ENCODE results near the gene PDXK.
A peak's percentile ranks its signal among the peaks of the same experiment; 100 is the strongest.
"Not testable (repeated sequence)": the region's sequence is repeated elsewhere in the genome, so short reads cannot be mapped to it uniquely, and the experiment has no call there.

PDXK gene

DNA sequence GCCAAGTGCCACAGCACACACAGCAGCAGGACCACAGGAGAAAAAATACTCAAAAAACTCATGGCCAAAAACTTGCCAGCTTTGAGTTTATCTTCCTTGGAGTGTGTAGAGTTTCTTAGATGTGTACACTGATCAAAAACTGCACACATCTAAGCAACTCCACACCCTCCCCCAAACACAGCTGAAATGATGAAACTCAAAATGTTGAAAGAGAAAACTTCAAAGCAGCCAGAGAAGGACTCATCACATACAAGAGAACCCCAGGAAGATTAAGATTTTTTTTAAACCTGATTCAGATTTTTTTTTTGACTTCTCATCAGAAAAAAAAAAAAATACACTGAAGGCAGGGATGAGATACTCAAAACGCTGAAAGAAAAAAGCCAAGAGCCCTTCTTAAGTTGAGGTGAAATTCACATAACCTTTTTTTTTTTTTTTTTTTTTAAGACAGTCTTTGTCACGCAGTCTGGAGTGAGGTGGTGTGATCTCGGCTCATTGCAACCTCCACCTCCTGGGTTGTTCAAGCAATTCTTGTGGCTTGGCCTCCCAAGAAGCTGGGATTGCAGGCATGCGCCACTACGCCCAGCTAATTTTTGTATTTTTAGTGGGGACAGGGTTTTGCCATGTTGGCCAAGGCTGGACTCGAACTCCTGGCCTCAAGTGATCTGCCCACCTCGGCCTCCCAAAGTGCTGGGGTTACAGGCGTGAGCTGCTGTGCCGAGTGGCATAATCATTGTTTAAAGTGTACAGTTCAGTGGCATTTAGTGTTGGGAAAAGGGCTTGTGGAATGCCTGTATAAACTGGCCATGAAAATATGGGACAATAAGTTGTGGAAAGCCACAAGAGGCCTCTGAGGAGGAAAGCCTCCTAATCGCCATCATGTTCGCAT is 20.9 kb upstream of the PDXK start:
- no peak for DNase-seq

DNA sequence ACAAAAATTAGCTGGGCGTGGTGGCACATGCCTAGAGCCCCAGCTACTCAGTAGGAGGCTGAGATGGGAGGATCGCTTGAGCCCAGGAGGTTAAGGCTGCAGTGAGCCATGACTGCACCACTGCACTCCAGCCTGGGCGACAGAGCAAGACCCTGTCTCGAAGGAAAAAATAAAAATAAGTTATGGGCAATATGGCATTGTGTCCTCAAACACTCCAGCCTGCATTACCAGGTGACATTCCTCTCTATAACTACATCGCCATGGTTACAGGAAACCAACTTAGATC is 19.5 kb upstream of the PDXK start:
- not testable (repeated sequence) for DNase-seq

DNA sequence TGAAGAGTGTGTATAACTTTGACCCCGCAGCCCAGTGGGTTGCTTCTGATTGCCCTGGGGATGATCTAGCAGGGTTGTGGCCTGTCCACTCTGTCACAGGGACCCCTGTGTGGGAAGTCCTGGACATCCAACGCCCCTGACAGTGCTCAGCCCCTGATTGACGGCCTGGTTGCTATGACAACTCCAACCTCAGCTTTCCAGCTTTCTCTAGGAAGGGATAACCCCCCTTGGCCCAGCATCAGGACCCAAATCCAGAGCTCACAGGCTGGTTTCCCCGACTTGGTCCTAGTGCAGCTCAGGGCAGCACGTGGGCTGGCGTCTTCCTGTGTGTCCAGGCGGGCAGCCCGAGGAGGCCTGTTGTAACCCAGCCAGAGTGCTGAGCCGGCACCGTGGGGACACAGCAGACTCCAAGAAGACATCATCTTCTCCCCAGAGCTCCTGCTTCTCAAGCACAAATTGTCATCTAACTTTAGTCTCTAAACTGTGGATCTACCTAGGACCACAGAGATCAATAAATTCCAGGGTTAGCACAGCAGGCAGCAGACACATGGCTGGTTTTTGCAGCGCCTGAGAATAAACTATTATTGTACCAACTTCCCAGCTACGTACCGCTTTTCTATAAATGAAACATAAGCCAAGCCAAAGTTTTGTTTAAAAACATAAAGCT is 18.9 kb upstream of the PDXK start:
- DNase-seq = no peak

DNA sequence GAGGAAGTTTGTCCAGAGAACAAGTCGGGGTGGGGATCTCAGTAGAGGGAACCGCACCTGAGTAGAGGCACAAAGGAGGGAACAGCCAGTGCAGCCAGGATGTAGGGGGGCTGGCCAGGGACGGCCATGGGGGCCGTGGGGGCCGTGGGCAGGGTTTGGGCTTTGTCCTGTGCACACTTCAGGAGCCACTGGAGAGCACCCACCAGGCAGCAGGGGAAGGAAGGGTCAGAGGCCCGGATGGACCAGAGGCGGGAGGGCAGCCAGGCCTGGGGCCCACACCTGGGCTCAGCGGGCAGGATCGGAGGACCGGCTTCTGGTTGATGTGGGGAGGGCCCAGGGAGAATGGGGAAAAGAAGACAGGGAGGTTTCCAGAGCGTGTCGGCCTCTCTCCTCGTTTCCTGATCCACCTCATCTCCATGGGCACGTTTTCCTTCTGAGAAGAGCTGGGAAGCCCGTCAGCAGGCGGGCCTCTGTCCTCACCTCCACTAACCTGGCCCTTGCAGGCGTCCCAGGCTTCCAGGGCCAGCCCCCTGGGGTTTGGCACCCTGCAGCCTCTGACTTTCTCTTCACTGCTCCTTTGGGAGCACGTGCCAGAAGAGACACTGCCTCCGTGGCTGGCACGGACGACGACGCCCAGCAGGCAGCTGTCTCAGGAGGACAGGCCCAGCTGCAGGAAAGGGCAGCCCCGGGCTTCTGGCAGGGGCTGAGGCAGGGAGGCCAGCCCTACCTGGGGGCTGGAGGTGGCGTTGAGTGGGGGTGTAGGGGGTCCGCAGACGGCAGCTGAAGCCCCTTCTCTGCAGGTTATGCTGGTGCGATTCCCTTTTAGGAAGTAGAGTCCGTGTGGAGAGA is 16.8 kb upstream of the PDXK start:
- no peak for DNase-seq

DNA sequence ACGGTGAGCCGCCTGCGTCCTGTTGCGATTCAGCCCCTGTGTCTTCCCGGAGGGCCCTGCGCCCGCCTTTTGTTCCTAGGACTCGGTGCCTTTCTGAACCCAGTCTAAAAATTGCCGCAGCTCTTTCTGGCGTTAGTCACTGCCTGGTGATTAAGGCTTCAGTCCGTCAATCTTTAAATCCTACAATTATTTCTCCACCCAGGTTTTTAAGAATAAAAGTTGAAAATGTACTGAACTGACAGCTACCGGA is 16.2 kb upstream of the PDXK start:
- DNase-seq = no peak

DNA sequence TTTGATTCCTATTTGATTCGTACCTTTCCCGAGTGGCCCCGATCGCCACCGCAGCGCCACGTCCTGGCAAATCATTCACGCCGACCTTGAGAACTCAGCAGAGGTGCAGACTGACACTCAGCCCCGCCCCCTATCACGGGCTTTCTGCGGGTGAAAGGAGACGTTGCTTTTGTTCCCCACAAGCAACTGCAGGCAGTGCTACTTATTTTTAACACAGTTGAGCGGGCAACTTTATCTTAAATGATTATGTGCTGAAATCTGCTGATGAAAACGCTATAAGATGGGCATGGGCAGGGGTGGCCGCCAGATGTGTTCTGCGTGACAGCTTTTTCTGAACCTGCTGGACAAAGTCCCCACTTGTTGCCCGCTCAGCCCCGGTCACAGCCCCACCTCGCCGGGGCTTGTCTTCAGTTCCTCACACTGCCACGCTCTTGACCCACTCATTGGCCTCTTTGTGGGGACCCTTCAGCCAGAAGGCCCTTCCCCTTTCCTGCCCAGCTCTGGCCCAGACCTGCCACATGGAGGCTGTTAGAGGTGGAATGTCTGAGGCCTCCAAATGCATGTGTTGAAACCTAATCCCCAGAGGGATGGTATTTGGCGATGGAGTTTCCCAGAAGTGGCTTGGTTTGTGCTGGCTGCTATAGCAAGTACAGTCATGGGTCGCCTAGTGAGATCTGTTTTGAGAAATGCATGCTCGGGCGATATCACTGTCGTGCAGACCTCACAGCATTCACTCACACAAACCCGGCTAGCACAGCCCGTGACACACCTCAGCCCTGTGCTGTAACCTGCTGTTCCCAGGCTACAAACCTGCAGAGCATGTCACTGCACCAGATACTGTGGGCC is 15.7 kb upstream of the PDXK start:
- DNase-seq = peak; percentile 20

DNA sequence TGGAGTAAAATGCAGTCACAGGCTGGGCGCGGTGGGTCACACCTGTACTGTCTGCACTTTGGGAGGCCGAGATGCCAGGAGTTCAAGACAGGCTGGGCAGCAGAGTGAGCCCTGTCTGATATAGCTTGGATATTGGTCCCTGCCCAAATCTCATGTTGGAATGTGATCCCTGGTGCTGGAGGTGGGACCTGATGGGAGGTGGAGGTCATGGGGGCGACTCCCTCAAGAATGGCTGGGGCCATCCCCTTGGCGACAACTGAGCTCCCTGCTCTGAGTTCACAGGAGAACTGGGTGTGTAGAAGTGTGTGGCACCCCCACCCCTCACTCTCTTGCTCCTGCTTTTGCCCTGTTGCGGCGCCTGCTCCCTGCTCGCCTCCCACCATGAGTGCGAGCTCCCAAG is 11.5 kb upstream of the PDXK start:
- DNase-seq = no peak

DNA sequence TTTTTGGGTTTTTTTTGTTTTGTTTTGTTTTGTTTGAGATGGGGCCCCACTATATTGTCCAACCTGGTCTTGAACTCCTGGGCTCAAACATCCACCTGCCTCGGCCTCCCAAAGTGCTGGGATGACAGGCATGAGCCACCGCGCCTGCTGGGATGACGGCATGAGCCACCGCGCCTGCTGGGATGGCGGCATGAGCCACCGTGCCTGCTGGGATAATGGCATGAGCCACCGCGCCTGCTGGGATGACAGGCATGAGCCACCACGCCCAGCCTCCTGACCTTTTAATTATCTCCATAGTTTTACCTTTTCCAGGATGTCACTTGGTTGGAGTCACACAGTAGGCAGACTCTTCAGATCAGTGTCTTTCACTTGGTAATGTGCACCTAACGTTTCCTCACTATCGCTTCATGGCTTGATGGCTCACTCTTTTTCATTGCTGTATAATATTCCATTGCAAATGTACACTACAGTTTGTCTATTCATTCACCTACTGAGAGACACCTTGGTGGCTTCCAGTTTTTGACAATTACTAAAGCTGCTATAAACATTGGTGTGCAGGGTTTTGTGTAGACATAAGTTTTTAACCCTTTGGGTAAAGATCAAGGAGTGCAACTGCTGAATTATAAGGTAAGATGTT is 10.1 kb upstream of the PDXK start:
- DNase-seq = no peak

DNA sequence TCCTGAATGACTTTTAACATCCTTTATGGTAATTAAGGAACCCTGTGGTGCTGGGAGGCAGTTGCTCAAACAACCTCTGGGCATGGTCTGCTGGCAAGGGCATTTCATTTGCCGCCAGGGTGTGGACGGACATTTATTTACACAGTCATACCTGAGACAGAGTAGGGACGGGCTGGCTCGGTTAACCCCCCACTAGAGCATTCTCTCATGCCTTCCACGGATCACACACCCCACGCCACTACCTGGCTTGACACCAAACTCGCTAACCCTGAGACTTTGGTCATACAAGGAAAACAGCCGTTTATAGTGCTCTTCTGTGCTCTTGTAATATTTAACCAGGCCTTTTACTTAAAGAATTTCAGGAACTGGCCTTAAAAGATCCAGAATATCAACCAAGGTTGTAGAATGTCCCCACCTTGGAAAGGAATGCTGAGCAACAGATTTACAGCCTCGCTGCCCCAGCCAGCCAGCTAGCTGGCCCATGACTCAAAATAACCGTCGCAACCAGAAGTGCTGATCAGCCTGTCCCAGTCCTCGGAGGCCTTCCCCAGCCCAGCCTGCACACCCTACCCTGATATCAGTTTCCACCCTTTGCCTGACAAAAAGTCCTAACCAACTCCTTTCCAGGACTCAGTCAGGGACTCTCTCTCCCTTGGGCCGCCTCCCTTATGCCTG is 6.5 kb upstream of the PDXK start:
- DNase-seq = no peak

DNA sequence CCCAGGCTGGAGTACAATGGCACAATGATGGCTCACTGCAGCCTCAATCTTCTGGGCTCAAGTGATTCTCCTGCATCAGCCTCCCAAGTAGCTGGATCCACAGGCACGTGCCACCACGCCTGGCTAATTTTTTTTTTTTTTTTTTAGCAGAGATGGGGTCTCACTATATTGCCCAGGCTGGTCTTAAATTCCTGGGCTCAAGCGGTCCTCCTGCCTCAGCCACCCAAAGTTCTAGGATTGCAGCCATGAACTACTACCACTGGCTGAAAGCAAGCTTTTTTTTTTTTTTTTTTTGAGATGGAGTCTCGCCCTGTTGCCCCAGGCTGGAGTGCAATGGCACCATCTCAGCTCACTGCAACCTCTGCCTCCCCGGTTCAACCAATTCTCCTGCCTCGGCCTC is 5.8 kb upstream of the PDXK start:
- not testable (repeated sequence) for DNase-seq

DNA sequence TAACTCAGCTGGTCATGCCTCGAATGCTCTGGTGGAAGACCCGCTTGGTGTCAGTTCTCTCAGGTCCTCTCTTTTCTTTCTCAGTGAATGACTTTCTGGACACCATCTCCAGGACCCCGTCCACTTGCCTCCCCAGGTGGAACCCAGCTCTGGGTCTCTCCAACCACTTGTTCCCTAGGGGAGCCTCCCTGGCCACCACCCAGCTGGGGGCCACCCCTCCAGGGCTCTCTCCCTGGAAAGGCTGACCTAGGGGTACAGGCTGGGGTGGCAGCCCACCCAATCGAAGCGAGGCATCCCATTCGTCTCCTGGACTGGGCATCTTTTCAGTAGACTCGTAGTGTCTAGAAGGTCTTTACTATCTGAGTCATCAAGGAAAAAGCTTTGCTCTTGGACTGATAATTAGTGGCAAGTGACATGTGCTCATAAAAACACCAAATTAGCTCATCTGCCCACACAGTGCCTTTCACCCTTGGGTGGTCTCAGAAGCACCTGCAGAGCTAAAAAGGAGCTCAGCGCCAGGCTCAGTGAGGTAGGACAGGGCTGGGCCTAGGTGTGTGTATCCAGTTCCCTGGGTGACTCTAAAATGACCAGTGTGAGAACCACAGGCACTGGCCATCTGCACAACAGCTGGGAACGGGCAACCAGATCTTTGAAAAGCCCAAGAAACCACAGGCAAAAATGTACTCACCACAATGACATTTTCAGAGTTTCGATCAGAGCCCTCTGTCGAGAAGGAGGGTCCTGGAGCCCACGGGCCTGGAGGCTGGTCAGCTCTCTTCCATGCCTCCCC is 2.4 kb upstream of the PDXK start:
- no peak for DNase-seq

DNA sequence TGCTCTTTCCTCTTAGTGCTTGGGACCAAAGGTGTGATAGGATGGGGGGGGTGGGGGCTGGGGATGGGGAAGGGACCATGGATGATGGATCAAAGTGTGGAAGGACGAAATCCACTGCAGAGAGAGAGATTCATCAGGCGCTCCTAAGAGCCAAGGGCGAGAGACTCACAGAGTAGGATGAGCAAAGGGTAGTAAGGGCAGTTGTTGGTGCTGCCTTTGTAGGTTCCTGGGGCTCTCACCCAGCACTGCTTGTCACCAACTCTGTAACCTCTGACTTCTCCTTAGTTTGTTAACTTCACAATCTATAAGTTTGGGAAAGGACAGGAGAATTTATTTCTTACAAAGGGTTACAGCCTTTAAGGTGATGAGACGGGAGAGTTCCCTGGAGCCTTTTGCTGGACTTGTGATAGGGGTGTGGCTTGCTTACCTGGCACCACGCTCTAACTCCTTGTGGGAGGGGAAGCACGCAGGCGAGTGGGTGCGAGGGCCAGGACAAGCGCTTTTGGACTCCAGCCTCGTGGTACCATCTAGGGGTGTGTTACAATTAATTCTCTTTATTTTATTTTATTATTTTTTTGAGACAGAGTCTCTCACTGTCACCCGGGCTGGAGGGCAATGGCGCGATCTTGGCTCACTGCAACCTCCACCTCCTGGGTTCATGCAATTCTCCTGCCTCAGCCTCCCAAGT is 1.6 kb upstream of the PDXK start:
- DNase-seq = no peak

DNA sequence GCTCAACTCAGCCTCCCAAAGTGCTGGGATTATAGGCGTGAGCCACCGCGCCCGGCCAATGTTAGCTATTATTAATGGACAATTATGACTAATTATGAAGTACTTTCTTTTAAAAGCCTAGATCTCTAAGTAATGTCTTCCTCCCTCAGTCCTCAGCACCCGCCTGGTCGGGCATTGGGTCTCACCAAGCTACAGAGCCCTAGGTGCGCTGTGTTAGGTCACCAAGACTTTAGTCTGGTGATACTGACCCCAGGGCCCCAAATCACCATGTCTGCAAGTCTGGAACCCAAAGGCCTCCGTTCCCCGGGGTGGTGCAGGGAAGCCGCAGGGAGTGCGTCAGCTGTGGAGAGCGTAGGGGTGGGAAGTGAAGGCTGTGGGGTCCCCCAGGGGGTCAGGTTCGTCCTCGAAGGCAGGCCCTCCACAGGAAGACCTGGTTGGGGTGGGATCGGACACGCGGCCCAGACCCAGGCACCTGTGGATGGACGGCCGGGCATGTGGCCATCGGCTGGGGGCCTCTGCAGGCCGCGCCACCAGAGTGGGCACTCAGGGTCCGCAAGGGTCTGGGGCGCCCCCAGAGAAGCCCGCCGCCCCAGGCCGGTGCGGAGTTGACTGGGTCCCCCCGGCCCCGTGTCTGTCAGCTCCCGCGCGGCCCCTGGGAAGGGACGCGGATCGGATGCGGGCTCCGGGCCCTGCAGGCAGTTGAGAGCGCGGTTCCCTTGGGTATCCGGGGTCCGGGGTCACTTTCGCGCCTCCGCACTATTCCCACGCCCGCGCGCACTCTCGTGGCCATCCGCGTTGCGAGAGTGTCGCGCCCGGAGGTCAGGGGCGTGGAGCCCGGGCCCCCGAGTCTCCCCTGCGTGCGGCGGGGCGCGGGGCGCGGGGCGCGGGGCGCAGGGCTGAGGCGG is 710 bp upstream of the PDXK start:
- DNase-seq = no peak

DNA sequence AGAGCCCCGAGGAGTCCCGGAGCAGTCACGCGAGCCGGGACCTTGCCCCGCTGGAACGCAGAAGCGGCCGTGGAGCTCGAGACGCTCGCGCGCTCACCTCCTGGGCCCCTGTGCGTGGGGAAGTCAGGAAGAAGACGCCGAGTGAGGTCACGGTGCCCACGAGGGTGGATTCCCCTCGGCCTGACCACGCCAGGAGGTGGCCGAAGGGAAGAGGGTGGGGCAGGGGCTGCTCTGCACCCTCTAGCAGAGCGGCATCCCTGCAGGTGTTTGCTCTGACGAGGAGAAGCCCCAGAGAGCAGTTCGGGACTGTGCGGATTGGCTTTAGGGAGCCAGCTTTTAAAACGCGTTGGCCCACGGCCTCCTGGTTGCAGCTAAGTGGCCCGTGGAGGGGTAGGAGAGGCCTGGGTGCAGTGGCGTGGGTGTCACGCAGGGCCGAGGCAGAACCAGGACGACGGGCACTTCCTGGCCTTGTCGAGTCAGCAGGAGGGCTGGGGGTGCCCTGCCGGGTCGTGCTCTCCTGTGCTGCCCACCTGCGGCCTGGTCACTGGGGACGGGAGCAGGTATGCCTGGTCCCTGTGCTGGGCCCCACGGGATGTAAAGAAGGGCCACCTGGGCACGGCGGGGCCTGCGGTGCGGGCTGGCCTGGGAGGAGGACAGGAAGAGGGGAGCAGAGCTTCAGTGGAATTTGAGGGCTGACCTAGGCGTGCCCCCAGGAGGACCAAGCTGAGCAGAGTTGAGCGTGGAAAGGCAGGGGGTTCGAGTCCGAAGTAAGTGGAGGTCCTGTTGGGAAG is 1.0 kb downstream of the PDXK start:
- DNase-seq = no peak

DNA sequence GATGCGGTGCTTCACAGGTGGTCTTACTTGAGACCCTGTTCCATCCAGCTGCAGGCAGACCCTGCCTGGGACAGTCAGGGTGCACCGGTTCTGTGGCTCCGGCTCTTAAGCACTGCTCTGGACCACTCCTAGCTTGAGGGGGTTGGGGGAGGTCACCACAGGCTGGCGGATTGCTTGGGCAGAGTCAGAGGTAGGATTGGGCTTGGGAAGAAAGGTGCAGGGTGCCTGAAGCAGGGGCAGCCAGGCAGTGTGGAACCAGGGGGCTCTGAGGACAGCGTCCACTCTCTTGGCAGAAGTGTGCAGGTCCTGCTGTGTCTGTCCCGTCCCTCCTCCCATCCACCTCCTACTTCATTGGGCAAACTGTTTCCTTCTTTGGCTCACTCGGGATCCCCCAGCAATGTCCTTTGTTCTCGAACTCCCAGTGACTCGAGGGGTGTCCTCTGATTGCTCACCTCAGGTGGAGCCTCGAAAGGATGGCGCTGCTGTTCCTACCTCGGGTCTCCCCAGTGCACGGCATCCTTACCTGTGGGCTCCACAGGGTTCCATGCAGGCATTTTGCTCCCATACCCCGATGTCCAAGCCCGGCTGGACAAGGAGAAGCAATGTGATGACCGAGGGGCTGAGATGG is 1.7 kb downstream of the PDXK start:
- no peak for DNase-seq

DNA sequence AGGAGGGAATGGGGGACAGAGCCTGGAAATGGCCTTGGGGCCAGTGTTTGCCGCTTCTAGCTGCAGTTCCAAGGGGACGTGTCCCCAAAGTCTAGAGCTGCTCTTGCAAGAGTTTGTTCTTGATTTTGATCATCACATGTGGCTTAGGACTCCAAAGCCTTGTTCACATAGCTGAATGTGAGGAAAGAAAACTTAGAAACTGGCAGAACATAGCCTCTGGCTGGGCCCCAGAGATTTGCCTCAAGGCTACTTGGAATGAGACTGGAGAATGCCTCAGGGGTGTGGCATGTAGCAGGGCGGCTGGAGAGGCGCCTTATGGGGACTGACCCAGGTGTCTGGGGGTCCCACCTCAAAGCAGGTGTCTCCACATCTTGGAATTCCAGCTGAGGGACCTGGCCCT is 2.3 kb downstream of the PDXK start:
- no peak for DNase-seq

DNA sequence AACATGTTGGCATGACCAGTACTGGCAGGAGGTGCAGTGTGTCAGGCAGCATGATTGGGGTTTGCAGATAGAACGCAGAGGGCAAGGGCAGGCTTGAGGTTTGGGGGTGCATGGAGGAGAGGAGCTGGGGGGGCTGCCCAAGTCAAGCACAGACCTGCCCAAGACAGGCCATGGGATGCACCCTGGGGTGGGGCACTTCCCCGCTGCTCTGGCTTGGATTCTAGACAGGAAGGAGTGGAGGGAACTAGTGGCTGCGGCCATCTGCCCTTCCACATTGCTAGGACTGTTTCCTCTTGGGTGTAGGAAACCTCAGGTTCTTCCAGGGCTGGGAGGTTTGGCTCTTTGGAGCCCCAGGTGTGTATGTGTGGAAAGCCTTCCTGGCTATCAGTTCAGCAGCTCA is 3.0 kb downstream of the PDXK start:
- DNase-seq = no peak

DNA sequence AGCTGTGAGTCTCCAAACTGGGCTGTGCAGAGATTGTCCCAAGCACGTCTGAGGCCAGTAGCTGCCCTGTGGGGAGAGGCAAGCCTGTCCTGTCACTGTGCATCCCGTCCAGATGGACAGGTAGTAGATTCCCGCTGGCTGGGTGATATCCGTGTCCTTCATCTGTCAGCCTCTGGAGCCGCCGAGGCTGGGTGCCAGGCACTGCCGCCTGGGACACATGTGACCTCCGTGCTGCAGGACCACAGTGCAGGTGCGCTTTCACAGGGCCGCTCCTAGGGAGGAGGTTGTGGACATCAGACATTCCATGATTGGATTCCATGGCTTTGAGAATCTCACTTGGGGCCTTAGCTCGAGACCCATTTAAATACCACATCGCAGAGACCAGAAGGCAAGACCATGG is 4.7 kb downstream of the PDXK start:
- DNase-seq = no peak
